ENCODE results near the gene LYZ. TPM values are rescaled to one million over a fixed set of nuclear protein-coding genes. Genes with fewer than 3 reads are reported as not detected.
"Not testable (repeated sequence)": the region's sequence is repeated elsewhere in the genome, so short reads cannot be mapped to it uniquely, and the experiment has no call there.

Gene LYZ
- total and polyA plus RNA-seq, 12 donors: 5.6 to 295 (median 12.3) TPM

DNA sequence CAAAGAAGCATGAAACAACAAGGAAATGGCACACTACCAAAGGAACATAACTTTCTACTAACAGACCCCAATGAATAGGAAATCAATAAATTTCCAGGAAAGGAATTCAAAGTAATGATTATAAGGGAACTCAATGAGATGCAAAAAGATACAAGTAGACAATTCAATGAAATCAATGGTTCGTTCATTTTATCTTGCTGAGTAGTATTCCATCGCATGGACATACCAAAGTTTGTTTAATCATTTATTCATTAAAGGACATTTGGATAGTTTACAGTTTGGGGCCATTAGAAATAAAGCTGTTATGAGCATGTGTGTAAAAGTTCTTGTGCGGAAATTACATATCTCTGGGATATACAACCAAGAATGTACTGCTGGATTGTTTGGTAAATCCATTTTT is 35.0 kb upstream of the LYZ start:
- Histone ChIP-seq H3K36me3 (no peaks in the 10 kb centered on the region), H3K27ac (no peak overlapping the region), H3K27me3 (no peaks in the 10 kb centered on the region), H3K4me1 (no peaks in the 10 kb centered on the region), H3K4me3 (no peak overlapping the region), H3K9me3 (peaks cover 0 to 16% (median 0%) of the 10 kb centered on the region in 11 donors)
- intact Hi-C loops (cut with DNase I): no loop called here
- TF ChIP-seq, protein P1, sequence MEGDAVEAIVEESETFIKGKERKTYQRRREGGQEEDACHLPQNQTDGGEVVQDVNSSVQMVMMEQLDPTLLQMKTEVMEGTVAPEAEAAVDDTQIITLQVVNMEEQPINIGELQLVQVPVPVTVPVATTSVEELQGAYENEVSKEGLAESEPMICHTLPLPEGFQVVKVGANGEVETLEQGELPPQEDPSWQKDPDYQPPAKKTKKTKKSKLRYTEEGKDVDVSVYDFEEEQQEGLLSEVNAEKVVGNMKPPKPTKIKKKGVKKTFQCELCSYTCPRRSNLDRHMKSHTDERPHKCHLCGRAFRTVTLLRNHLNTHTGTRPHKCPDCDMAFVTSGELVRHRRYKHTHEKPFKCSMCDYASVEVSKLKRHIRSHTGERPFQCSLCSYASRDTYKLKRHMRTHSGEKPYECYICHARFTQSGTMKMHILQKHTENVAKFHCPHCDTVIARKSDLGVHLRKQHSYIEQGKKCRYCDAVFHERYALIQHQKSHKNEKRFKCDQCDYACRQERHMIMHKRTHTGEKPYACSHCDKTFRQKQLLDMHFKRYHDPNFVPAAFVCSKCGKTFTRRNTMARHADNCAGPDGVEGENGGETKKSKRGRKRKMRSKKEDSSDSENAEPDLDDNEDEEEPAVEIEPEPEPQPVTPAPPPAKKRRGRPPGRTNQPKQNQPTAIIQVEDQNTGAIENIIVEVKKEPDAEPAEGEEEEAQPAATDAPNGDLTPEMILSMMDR (IDR thresholded peaks at IDR 0.05): no peak
- ATAC-seq (no peak), DNase-seq (no peak)
- 95 to 96% methylated on average over 3 of the region's 3 CpGs for WGBS, 2 donors

DNA sequence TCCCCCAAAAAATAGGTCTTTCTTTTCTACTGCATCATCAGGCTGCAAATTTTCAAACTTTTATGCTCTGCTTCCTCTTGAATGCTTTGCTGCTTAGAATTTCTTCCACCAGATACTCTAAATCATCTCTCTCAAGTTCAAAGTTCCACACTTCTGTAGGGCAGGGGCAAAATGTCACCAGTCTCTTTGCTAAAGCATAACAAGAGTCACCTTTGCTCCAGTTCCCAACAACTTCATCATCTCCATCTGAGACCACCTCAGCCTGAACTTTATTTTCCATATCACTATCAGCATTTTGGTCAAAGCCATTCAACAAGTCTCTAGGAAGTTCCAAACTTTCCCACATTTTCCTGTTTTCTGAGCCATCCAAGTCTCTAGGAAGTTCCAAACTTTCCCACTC is 31.4 kb upstream of the LYZ start:
- H3K27ac ChIP-seq; ATAC-seq; H3K27me3 ChIP-seq; H3K4me3 ChIP-seq; intact Hi-C loops (cut with DNase I); DNase-seq; H3K36me3 ChIP-seq; H3K4me1 ChIP-seq: not testable (repeated sequence)
- H3K9me3 ChIP-seq: peaks cover 0 to 26% (median 0%) of the 10 kb centered on the region in 11 donors

DNA sequence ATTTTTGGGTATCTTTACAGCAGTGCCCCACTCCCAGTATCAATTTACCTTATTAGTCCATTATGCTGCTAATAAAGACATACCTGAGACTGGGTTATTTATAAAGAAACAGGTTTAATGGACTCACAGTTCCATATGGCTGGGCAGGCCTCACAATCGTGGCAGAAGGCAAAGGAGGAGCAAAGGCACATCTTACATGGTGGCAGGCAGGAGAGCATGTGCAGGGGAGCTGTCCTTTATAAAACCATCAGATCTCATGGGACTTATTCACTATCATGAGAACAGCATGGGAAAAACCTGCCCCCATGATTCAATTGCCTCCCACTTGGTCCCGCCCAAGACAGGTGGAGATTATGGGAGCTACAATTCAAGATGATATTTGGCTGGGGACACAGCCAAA is 30.9 kb upstream of the LYZ start:
- peaks cover 0 to 26% (median 0%) of the 10 kb centered on the region in 11 donors for H3K9me3 ChIP-seq
- H3K27ac ChIP-seq; DNase-seq; H3K4me3 ChIP-seq; H3K27me3 ChIP-seq; intact Hi-C loops (cut with DNase I); ATAC-seq; H3K36me3 ChIP-seq; H3K4me1 ChIP-seq: not testable (repeated sequence)
- 76 to 87% methylated on average over 2 of the region's 2 CpGs for WGBS, 2 donors

DNA sequence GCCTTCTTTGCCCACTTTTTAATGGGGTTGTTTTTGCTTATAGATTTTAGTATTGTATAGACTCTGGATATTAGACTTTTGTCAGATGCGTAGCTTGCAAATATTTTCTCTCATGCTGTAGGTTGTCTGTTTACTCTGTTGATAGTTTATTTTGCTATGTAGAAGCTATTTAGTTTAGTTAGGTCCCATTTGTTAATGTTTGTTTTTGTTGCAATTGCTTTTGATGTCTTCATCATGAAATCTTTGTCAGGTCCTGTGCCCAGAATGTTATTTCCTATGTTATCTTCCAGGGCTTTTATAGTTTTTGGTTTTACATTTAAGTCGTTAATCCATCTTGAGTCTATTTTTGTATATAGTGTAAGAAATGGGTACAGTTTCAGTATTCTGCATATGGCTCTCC is 30.0 kb upstream of the LYZ start:
- Histone ChIP-seq H3K27ac (no peak overlapping the region), H3K36me3 (no peaks in the 10 kb centered on the region), H3K4me3 (no peak overlapping the region), H3K9me3 (peaks cover 0 to 20% (median 0%) of the 10 kb centered on the region in 11 donors), H3K27me3 (peaks cover 0 to 9% (median 0%) of the 10 kb centered on the region in 7 donors), H3K4me1 (no peaks in the 10 kb centered on the region)
- ATAC-seq: no peak
- TF ChIP-seq, protein P1 (IDR thresholded peaks at IDR 0.05): no peak
- WGBS, 2 donors: 93 to 95% methylated on average over 2 of the region's 2 CpGs
- no peak for DNase-seq
- intact Hi-C loops (cut with DNase I): no loop called here

DNA sequence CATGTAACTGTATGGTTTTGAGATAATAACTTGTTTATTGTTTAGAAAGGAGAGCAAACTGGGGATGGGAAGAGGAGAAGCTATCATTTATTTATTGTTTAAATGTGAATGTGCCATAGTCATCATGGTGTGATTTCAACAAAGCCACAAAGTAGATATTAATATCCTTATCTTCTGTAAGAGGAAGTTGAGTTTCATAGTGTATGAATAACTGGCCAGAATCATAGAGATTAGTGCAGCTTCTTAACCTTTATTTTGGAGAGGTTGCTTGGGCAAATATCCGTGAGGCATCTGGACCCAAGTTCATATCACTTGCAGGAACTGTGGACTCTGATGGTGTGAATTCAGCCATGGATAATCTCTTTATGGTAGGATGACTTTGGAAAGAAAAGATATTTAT is 26.8 kb upstream of the LYZ start:
- Histone ChIP-seq H3K27ac (no peak overlapping the region), H3K9me3 (peaks cover 0 to 14% (median 0%) of the 10 kb centered on the region in 11 donors), H3K4me1 (no peaks in the 10 kb centered on the region), H3K27me3 (peaks cover 0 to 22% (median 0%) of the 10 kb centered on the region in 7 donors), H3K4me3 (no peak overlapping the region), H3K36me3 (no peaks in the 10 kb centered on the region)
- TF ChIP-seq, protein P1 (IDR thresholded peaks at IDR 0.05): no peak
- intact Hi-C loops (cut with DNase I): no loop called here
- no peak for DNase-seq
- 82 to 83% methylated on average over 1 of the region's 1 CpG for WGBS, 2 donors
- ATAC-seq: no peak
